ENCODE measurements around the gene CDC42SE2.
"Not testable (repeated sequence)": the region's sequence is repeated elsewhere in the genome, so short reads cannot be mapped to it uniquely, and the experiment has no call there.

CDC42SE2 gene

DNA sequence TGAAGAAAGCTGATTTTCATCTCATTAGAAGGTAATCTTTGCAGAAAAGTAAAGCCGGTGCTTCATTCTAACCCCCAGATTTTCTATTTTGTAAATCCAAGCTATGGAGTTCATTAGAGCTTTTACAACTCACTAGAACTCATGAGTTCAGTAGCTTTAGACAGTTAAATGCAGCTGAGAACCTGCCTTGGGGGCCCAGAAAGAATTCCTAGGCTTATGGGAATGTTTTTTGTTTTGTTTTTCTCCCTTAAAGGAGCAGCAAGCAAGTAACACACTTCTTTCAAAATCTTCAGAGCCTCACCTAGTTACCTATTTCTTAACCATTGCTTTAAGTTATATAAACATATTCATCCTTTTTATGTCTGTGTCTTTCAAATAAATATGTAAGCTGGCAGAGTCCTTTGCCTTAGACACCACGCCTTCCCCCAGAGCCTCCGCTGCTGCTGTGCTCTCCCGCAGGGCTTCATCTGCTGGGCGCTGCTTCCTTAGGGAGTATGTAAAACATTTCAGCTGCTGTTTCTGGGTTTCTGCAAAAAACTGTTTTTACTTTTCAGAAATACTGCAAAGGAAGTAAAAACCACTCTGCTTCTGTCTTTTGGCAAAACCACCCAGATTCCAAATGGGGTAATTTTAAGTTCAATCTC, 132.9 kb downstream of the CDC42SE2 start:
- DNase-seq: no peak

DNA sequence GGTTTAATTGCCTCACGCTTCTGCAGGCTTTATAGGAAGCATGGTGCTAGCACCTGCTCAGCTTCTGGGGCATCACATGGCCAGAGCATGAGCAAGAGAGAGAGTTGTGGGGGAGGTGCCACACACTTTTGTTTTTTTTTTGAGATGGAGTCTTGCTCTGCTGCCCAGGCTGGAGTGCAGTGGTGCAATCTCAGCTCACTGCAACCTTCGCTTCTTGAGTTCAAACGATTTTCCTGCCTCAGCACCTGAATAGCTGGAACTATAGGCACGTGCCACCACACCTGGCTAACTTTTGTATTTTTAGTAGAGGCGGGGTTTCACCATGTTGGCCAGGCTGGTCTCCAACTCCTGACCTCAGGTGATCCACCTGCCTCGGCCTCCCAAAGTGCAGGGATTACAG, 135.2 kb downstream of the CDC42SE2 start:
- not testable (repeated sequence) for DNase-seq

DNA sequence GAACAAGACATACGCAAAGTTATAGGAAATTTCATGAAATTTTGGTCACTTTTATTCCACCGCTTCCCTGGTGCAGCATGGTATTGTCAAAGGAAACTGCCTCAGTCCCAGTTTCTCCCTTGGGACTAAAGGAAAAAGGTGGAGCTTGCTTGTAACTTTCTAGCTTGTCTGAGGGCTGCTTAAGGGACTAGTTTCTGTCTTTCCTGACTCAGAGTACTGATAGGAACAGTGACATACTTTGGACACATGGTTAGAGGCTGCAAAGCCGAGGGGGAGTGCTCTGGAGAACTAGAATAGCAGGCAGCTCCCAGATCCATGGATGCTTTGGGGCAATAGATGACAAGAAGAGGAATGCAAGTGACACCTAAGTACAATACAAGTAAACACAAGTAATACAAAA, 136.7 kb downstream of the CDC42SE2 start:
- DNase-seq: no peak

DNA sequence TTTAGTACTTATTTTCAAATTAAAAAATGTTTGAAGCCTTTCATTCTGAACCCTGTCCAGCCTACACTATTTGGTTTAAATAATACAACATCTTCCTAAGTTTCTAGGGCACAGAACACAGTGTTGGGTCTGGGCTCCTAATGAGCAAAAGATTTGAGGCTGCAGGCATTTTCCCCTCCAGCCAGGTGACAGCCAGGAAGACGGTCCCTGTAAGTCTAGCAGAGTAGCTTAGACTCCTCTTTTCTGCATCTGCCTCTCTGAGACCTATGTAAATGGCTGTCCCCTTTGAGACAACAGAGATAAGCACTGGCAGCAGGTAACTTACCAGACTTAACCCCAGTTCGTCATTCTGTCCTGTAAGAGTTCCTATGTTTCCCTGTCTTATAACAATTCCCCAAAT, 141.8 kb downstream of the CDC42SE2 start:
- DNase-seq: no peak

DNA sequence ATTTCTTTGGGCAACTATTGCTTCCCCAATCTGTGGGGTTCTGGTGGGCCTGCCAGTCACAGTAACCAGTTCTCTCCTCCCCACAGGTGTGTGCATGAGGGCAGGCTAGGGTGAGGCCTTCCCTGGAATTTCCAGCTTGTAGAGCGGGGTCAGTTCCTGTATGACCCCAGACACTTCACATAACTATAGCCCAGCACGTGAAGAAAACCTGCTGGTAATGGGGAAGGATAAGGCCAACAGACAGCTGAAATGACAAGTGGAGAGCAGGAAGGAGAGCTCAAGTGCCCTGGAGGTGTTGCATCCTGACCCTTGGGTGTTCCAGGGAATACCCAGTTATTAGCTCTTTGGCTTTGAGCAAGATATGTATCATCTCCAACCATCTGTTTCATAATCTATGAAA, 142.2 kb downstream of the CDC42SE2 start:
- DNase-seq: no peak

DNA sequence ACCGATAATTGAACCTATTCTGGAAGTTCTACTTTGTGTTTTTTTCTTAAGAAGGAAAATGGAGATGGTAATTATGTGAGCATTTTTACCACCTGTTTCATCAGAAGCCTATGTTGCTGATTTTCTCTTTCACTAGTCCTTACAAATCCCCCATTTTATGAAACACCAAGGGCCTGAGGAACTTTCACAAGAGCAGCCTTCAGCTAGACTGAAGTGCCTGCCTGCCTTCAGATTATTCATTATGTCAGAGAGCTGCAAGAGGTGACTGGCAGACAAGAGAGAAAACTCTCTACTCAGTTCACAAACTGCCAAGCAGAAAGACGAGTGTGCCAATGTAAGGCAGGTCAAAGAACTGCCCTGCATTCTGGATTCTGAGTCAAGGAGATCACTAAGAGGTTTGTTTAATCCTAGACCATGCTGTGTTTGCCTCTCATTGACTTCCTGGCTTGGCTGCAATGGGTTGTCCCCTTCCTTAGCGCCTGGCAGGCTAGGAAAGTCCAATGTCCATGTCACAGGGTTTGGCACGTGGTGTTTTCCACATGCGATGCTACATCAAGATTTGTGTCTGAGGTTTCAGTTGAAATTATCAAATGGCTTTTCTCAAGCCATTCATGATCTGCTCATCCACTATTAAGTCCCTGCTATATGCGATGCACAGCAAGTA, 143.3 kb downstream of the CDC42SE2 start:
- DNase-seq: no peak

DNA sequence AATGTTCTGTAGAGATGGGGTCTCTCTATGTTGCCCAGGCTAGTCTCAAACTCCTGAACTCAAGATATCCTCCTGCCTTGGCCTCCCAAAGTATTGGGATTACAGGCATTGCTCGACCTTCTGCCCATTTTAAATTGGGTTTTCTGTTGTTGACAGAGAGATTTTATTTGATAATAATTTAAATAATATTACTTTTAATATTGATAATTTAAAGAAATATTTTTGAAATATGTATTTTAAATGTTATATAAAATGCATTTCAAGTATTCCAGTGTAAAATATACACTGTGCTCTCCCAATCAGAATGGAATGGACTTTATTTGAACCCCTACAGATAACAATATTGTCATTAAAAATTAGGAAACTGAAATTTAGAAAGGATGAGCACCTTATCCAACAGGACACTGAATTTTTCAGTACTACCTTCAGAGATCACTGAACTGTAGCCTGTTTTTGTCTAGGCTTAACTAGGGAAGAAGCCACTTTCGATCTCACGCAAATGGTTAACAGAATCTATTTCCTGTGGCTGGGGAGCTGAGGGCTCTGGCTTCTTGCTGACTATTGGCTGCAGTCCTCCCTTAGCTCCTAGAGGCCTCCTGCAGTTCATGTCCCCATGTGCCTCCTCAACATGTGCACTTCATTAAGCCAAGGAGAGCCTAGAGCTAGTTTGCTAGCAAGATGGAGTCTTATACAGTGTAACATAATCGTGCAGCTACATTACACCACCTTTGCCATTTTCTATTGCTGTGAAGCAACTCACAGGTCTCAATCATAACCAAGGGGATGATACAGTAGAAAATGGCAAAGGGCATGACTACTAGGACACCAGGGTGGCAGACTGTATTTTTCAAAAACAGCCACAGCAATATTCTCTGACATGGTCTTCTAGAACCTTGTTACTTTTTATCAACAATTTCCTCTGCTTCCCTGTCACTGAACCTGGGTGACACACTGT, 150.0 kb downstream of the CDC42SE2 start:
- DNase-seq: peak in 1 of 2 donors; percentile 53

DNA sequence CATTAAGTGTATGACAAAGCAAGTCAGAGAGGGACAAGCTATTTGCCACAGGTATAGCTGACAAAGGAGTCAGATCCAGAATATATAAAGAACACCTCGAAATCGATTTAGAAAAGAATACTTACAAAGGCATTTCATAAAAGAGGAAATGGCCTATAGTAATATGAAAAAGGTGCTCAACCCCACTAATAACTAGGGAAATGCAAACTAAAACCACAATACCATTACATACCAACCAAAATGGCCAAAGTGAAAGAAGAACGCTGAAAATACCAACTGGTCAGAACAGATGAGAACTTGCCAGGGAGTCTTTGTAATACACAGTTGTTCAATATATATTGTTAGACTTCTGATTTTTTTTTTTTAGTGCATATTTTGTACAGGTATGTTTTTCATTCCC, 152.9 kb downstream of the CDC42SE2 start:
- no peak for DNase-seq

DNA sequence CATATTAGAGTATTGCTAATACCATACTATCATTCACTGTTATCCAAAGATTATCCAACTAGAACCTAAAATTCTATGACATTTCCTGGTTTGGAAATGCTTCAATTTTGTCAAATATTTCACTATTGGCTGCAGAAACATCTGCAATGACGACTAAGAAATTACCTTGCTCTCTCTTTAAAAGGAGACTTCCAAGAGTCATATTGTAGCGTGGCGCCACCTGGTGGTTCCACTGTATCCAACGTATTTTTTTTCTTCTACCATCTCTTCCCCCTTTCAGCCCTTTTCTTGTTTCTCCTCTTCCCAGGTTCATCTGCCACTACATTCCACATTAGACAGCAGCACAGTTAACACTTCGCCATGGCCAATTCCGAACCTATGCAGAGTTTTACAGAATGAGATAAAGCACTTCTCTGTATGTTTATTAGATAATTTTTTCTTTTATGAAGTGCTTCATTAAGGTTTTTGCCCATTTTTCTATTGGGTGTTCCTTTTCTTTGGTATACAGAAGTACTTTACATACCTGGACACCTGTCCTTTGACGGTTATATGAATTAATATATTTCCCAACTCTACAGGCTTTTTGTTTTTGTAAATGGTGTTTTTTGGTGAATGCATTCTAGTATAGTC, 153.5 kb downstream of the CDC42SE2 start:
- peak; percentile 80 to 87 for DNase-seq

DNA sequence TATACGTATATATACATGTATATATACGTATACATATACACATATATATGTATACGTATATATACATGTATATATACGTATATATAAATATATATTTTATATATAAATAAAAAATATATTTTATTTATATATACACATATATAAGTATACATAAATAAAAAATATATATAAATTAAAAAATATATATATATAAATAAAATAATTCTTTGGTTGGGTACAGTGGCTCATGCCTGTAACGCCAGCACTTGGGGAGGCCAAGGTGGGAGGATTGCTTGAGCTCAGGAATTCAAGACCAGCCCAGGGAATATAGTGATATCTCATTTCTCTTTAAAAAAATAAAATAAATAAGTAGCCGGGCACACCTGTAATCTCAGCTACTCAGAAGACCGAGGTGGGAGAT, 155.0 kb downstream of the CDC42SE2 start:
- DNase-seq: no peak

DNA sequence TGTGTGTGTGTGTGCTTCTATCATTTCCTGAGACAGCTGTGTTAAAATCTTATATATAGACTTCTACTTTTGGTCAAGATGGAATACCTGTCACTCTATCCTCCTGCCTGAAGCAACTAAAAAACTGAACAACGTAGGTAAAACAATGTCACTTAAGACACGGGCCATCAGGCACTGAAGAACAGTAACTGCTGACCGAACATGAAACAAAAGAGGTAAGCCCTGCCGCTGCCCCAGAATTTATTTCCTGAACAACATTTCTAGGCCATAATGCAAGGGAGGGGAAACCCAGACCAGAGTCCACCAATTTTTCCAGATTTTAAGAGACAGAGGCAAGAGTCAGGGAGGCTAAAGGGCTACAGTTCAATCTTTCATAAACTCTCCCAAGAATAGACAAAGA, 156.0 kb downstream of the CDC42SE2 start:
- no peak for DNase-seq

DNA sequence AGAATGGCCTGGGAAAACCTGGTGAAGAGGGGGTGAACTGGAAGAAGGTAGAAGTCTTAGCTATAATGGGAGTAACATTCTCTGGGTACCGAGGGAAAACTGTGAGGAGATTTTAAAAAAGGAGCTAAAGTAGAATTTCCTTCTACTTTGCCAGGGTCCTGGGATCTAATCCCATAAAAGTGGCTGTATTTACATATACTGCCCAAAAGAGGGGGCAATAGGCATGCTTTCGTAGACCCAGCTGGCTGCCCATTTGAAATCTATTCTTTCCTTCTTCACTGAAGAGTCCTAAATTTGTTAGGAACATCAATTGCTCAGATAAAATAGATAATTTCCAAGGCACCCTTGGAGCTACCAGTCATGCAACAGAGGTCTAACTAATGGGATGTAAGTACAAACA, 159.2 kb downstream of the CDC42SE2 start:
- no peak for DNase-seq

DNA sequence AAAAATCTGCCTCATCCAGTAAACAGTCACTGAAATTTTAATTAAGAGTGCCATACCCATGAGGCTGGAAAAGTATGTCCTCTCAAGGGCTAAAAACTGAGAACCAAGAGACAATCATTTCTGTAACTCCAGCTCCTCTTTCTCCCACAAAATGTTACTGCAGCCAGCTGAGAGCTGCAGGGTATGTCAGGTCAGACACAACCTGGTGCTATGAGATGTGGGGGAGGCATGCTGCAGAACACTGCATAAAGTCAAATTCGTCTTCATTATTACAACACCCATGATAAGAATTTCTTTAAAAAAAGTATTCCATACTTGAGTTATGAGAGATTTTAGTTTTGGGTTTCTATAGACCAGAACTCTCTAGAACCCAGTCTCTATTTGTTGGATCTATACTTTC, 162.2 kb downstream of the CDC42SE2 start:
- DNase-seq: no peak

DNA sequence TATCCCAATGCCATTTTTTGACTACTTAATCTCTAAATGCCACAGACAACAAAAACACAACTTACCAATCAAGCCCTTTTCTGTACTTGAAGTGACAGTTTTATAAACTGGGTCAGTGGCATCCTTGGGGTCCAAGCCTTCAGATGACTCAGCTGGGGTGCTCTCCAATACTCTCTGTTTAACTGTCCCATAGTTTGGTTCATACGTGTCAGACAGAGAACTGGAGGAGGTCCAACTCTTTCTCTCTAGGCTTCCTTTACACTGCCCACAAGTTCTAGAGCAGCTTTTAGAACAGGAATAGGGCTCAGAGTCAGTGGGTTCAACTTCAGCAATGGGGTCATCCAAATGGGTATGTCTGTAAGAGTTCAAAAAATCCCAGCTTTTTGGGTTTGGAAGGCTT, 166.9 kb downstream of the CDC42SE2 start:
- no peak for DNase-seq

DNA sequence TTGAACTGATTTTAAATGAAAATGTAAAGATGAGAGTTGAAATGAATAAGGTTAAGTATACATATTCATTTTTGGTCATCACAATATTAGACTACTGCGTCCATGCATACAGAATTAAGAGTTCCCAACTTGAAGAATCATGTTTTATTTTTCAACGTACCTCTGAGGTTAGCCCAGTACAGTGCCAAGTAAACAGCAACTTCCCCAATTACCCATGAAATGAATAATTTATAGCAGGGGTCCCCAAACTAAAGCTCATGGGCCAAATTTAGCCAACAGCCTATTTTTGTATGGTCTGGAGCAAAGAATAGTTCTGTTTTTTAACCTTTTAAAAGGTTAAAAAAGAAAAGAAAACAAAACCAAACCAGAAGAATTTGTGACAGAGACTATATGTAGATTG, 167.9 kb downstream of the CDC42SE2 start:
- DNase-seq: no peak

DNA sequence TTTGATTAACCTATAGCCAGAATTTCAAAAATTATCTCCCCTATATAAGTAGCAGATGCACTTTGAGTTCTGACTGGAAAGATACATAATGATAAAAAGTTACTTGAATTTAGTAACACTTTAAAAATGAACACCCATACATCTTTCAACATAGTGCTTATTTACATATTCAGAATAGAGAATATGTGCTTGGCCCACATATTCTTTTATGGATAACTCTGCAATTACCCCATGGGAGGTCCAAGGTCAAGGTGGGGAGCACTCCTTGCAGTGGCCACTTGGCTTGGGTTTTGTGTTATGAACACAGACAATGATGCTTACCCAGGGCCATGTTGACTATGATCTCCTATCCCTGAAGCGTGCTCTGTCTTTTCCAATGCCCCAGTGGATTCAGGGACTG, 169.3 kb downstream of the CDC42SE2 start:
- DNase-seq: no peak

DNA sequence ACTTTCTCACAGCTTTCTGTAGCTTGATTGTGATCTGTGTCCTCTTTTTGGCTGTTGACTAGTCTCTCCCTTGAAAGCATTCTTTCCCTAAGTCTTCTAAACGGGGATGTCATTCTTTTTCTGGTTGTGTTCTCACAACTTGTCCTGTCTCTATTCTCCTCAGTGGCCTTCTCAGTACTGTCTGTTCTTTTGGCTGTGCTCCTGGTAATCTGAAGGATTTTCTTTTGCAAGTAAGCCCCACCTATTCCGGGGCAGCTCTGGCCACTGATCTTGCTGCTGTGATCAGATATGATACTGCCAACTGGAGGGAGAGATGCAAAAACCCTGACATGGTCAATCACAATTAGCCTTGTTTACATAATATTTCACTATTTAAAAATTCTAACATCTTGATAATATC, 172.2 kb downstream of the CDC42SE2 start:
- DNase-seq: no peak

DNA sequence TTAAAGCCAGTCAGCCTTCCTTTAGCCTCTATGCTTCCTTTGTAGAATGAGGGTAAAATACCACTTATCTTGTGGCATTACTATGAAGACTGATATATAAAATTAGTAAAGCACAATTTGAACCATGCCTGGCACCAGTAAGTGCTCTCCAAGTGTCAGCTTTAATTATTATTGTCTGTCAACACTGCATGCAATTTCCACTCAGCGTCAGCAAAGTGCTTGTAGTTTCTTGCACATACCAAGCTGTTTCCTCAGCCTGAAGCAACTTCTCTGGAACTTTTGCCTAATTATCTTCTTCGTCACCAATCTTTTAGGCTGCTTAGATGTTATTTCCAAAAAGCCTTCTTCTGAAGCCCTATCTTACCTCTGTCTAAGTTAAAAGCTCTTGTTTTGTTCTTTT, 177.3 kb downstream of the CDC42SE2 start:
- DNase-seq: no peak
